Epithelial cell of prostate (primary cell): ENCODE results near the gene SLC4A9.
"Not testable (repeated sequence)": the region's sequence is repeated elsewhere in the genome, so short reads cannot be mapped to it uniquely, and the experiment has no call there.

Experiments used
- DNase-seq: peaks from one replicate; pipeline ENCODE4 v3.0.0-alpha.2; 2011; ENCODE audit warnings: low read depth, low spot score
- H3K27ac ChIP-seq: fragments of 450-650 bp; 2 replicates; pipeline ENCODE4 v1.5.1; 2017; ENCODE audit warnings: mild to moderate bottlenecking

The SLC4A9 gene

GRCh38 chr5:140336388-140336787 is 23.6 kb upstream of the SLC4A9 start:
- DNase-seq, result no peak

GRCh38 chr5:140337880-140338279 is 22.1 kb upstream of the SLC4A9 start:
- peak overlapping the region; percentile 96 for H3K27ac ChIP-seq
- no peak for DNase-seq

More at GRCh38 chr5:140336388-140336787, 23.6 kb upstream of the SLC4A9 start:
- peak overlapping the region; percentile 96 for H3K27ac ChIP-seq

GRCh38 chr5:140338336-140338735 is 21.7 kb upstream of the SLC4A9 start:
- DNase-seq, result no peak

GRCh38 chr5:140338908-140339307 is 21.1 kb upstream of the SLC4A9 start:
- peak overlapping the region; percentile 96 for H3K27ac ChIP-seq
- DNase-seq, result no peak

More at GRCh38 chr5:140338336-140338735, 21.7 kb upstream of the SLC4A9 start:
- peak overlapping the region; percentile 96 for H3K27ac ChIP-seq

GRCh38 chr5:140339636-140340035 is 20.4 kb upstream of the SLC4A9 start:
- DNase-seq, result no peak
- H3K27ac ChIP-seq, result peak overlapping the region; percentile 96

- H3K27ac ChIP-seq, result peak overlapping the region; percentile 96
- no peak for DNase-seq
Measured at GRCh38 chr5:140340605-140341121, 19.3 kb upstream of the SLC4A9 start.

- no peak for DNase-seq
- peak overlapping the region; percentile 96 for H3K27ac ChIP-seq
Measured at GRCh38 chr5:140341591-140341990, 18.4 kb upstream of the SLC4A9 start.

GRCh38 chr5:140342287-140342686 is 17.7 kb upstream of the SLC4A9 start:
- peak overlapping the region; percentile 96 for H3K27ac ChIP-seq
- DNase-seq, result no peak

GRCh38 chr5:140342896-140343295 is 17.1 kb upstream of the SLC4A9 start:
- DNase-seq, result no peak
- peak overlapping the region; percentile 96 for H3K27ac ChIP-seq

- DNase-seq, result not testable (repeated sequence)
- H3K27ac ChIP-seq, result peak overlapping the region; percentile 96
Measured at GRCh38 chr5:140343849-140344248, 16.1 kb upstream of the SLC4A9 start.

- H3K27ac ChIP-seq, result peak overlapping the region; percentile 96
- DNase-seq, result no peak
Measured at GRCh38 chr5:140344683-140345423, 15.1 kb upstream of the SLC4A9 start.

GRCh38 chr5:140345919-140346347 is 14.1 kb upstream of the SLC4A9 start:
- no peak for DNase-seq
- peak overlapping the region; percentile 96 for H3K27ac ChIP-seq

GRCh38 chr5:140346348-140347221 is 13.4 kb upstream of the SLC4A9 start, which contains the start of gene HBEGF:
TSS of gene HBEGF (minus strand) at chr5:140346603. CDS start at chr5:140346328, 275 bp downstream.
- DNase-seq, result no peak
- peak within 1 kb of the TSS; percentile 96 for H3K27ac ChIP-seq

GRCh38 chr5:140347360-140347759 is 12.6 kb upstream of the SLC4A9 start:
- DNase-seq, result no peak
- peak overlapping the region; percentile 96 for H3K27ac ChIP-seq

GRCh38 chr5:140348104-140348503 is 11.9 kb upstream of the SLC4A9 start:
- peak overlapping the region; percentile 96 for H3K27ac ChIP-seq
- DNase-seq, result peak; percentile 86

GRCh38 chr5:140349244-140349643 is 10.8 kb upstream of the SLC4A9 start:
- DNase-seq, result no peak
- peak overlapping the region; percentile 96 for H3K27ac ChIP-seq

- H3K27ac ChIP-seq, result no peak overlapping the region
- no peak for DNase-seq
Measured at GRCh38 chr5:140351609-140352334, 8.2 kb upstream of the SLC4A9 start.

- no peak for DNase-seq
- no peak overlapping the region for H3K27ac ChIP-seq
Measured at GRCh38 chr5:140355546-140355945, 4.4 kb upstream of the SLC4A9 start.

- no peak overlapping the region for H3K27ac ChIP-seq
- no peak for DNase-seq
Measured at GRCh38 chr5:140356853-140357725, 2.9 kb upstream of the SLC4A9 start.
